ENCODE data around the gene TMIGD3.

GRCh38 chr1:111474106-111474505, 29.3 kb downstream of the TMIGD3 start:
- TF ChIP-seq CTCF (IDR thresholded peaks at IDR 0.05) (no peak), POLR2AphosphoS5 (IDR thresholded peaks at IDR 0.05) (no peak)

Data from sigmoid colon (tissue), 4 donors.